Measurements from ENCODE around the gene ACTR3.

The ACTR3 gene

GRCh38 chr2:113876503-113877387 is 13.1 kb upstream of the ACTR3 start:
- DNase-seq (ENCODE audit: low read depth), result no peak

- no peak for DNase-seq (ENCODE audit: low read depth)
Measured at GRCh38 chr2:113877711-113878598, 11.9 kb upstream of the ACTR3 start.

GRCh38 chr2:113878743-113879142 is 11.1 kb upstream of the ACTR3 start:
- DNase-seq (ENCODE audit: low read depth), result no peak

- no peak for DNase-seq (ENCODE audit: low read depth)
Measured at GRCh38 chr2:113879457-113879856, 10.4 kb upstream of the ACTR3 start.

- peak; percentile 88 for DNase-seq (ENCODE audit: low read depth)
Measured at GRCh38 chr2:113886479-113887008, 3.3 kb upstream of the ACTR3 start.

GRCh38 chr2:113887009-113887792 is 2.7 kb upstream of the ACTR3 start:
- DNase-seq (ENCODE audit: low read depth), result no peak

GRCh38 chr2:113888641-113889470 is 1.0 kb upstream of the ACTR3 start:
- no peak for DNase-seq (ENCODE audit: low read depth)

- no peak for DNase-seq (ENCODE audit: low read depth)
Measured at GRCh38 chr2:113890253-113891235, 655 bp downstream of the ACTR3 start.

- DNase-seq (ENCODE audit: low read depth), result no peak
Measured at GRCh38 chr2:113891265-113891959, 1.5 kb downstream of the ACTR3 start.

GRCh38 chr2:113892004-113892710 is 2.3 kb downstream of the ACTR3 start:
- DNase-seq (ENCODE audit: low read depth), result no peak

GRCh38 chr2:113894156-113894743 is 4.4 kb downstream of the ACTR3 start:
- DNase-seq (ENCODE audit: low read depth), result peak; percentile 69

- DNase-seq (ENCODE audit: low read depth), result no peak
Measured at GRCh38 chr2:113895301-113895700, 5.4 kb downstream of the ACTR3 start.

- DNase-seq (ENCODE audit: low read depth), result no peak
Measured at GRCh38 chr2:113895819-113896563, 6.1 kb downstream of the ACTR3 start.

GRCh38 chr2:113896791-113897190 is 6.9 kb downstream of the ACTR3 start:
- DNase-seq (ENCODE audit: low read depth), result no peak

GRCh38 chr2:113898081-113898480 is 8.2 kb downstream of the ACTR3 start:
- no peak for DNase-seq (ENCODE audit: low read depth)

GRCh38 chr2:113899166-113899565 is 9.3 kb downstream of the ACTR3 start:
- no peak for DNase-seq (ENCODE audit: low read depth)

GRCh38 chr2:113901943-113902342 is 12.1 kb downstream of the ACTR3 start:
- DNase-seq (ENCODE audit: low read depth), result no peak

Data from non-pigmented ciliary epithelial cell (primary cell).